HL-60/S4 treated with retinoic acid at 250 ng/mL for 4 days and 3 days (cell line): ENCODE measurements around the gene CHI3L2.

Experiments
- in situ Hi-C: fragments of 300-500 bp; cut with MboI; formaldehyde crosslinking; loops from 2 replicates; pipeline ENCODE4 v1.7.0; 2022; ENCODE audit warnings: low sequenced_read_pairs

Gene CHI3L2

GRCh38 chr1:111219557-111220286 lies 7.8 kb upstream of the CHI3L2 start:
- in situ Hi-C loops: no loop called here

GRCh38 chr1:111220302-111220890 lies 7.1 kb upstream of the CHI3L2 start:
- in situ Hi-C loops: no loop called here

- in situ Hi-C loops: no loop called here
Measured at GRCh38 chr1:111221276-111221632, 6.3 kb upstream of the CHI3L2 start.

- in situ Hi-C loops: no loop called here
Measured at GRCh38 chr1:111221633-111222291, 5.8 kb upstream of the CHI3L2 start.

- in situ Hi-C loops: no loop called here
Measured at GRCh38 chr1:111222308-111223125, 5.0 kb upstream of the CHI3L2 start.

- in situ Hi-C loops: no loop called here
Measured at GRCh38 chr1:111223126-111223685, 4.3 kb upstream of the CHI3L2 start.

- in situ Hi-C loops: no loop called here
Measured at GRCh38 chr1:111225091-111225490, 2.4 kb upstream of the CHI3L2 start.

- in situ Hi-C loops: no loop called here
Measured at GRCh38 chr1:111225717-111226400, 1.7 kb upstream of the CHI3L2 start.

GRCh38 chr1:111227851-111228747 lies 586 bp downstream of the CHI3L2 start:
- in situ Hi-C loops: no loop called here

GRCh38 chr1:111228748-111229126 lies 1.2 kb downstream of the CHI3L2 start:
- in situ Hi-C loops: no loop called here

GRCh38 chr1:111232134-111232533 lies 4.6 kb downstream of the CHI3L2 start:
- in situ Hi-C loops: no loop called here

GRCh38 chr1:111234258-111234657 lies 6.7 kb downstream of the CHI3L2 start:
- in situ Hi-C loops: no loop called here

GRCh38 chr1:111234866-111235265 lies 7.4 kb downstream of the CHI3L2 start:
- in situ Hi-C loops: no loop called here

- in situ Hi-C loops: no loop called here
Measured at GRCh38 chr1:111236379-111236778, 8.9 kb downstream of the CHI3L2 start.

- in situ Hi-C loops: no loop called here
Measured at GRCh38 chr1:111236806-111237205, 9.3 kb downstream of the CHI3L2 start.

GRCh38 chr1:111238056-111238795 lies 10.7 kb downstream of the CHI3L2 start:
- in situ Hi-C loops: no loop called here

- in situ Hi-C loops: no loop called here
Measured at GRCh38 chr1:111241797-111242196, 14.3 kb downstream of the CHI3L2 start.

GRCh38 chr1:111242805-111243523 lies 15.5 kb downstream of the CHI3L2 start:
- in situ Hi-C loops: no loop called here
